ENCODE measurements around the gene NCKAP5. TPM values are rescaled to one million over a fixed set of nuclear protein-coding genes. Genes with fewer than 3 reads are reported as not detected.

NCKAP5 gene
- polyA plus RNA-seq, 3 donors: 0.16 to 0.34 (median 0.30) TPM

GRCh38 chr2:133012847-133013734 is 555.2 kb downstream of the NCKAP5 start:
- WGBS, 3 donors: 59 to 66% (median 61%) methylated on average over 6 of the region's 6 CpGs
- H3K27ac ChIP-seq (ENCODE audit: low read depth, low read length): no peak overlapping the region

- H3K27ac ChIP-seq (ENCODE audit: low read depth, low read length): no peak overlapping the region
- 89 to 91% (median 91%) methylated on average over 5 of the region's 5 CpGs for WGBS, 3 donors
Observed at GRCh38 chr2:133004623-133005022, 563.6 kb downstream of the NCKAP5 start.

GRCh38 chr2:132999421-132999820 is 568.8 kb downstream of the NCKAP5 start:
- no peak overlapping the region for H3K27ac ChIP-seq (ENCODE audit: low read depth, low read length)
- WGBS, 3 donors: 72 to 89% (median 77%) methylated on average over 2 of the region's 2 CpGs

GRCh38 chr2:132998221-132998620 is 570.0 kb downstream of the NCKAP5 start:
- H3K27ac ChIP-seq (ENCODE audit: low read depth, low read length): no peak overlapping the region

- WGBS, 3 donors: 46 to 79% (median 64%) methylated on average over 8 of the region's 8 CpGs
- H3K27ac ChIP-seq (ENCODE audit: low read depth, low read length): no peak overlapping the region
Observed at GRCh38 chr2:132991471-132992045, 576.7 kb downstream of the NCKAP5 start.

- H3K27ac ChIP-seq (ENCODE audit: low read depth, low read length): no peak overlapping the region
- WGBS, 3 donors: 35 to 77% (median 69%) methylated on average over 2 of the region's 2 CpGs
Observed at GRCh38 chr2:132984731-132985130, 583.5 kb downstream of the NCKAP5 start.

- 46 to 91% (median 58%) methylated on average over 2 of the region's 2 CpGs for WGBS, 3 donors
- H3K27ac ChIP-seq (ENCODE audit: low read depth, low read length): no peak overlapping the region
Observed at GRCh38 chr2:132980304-132980703, 588.0 kb downstream of the NCKAP5 start.

- 76 to 87% (median 77%) methylated on average over 5 of the region's 5 CpGs for WGBS, 3 donors
- H3K27ac ChIP-seq (ENCODE audit: low read depth, low read length): no peak overlapping the region
Observed at GRCh38 chr2:132979339-132980093, 588.7 kb downstream of the NCKAP5 start.

GRCh38 chr2:132978840-132979239 is 589.4 kb downstream of the NCKAP5 start:
- WGBS, 3 donors: 81 to 91% (median 85%) methylated on average over 6 of the region's 6 CpGs

GRCh38 chr2:132977812-132978529 is 590.3 kb downstream of the NCKAP5 start:
- H3K27ac ChIP-seq (ENCODE audit: low read depth, low read length): no peak overlapping the region
- 54 to 76% (median 54%) methylated on average over 4 of the region's 4 CpGs for WGBS, 3 donors

More at GRCh38 chr2:132978840-132979239, 589.4 kb downstream of the NCKAP5 start:
- no peak overlapping the region for H3K27ac ChIP-seq (ENCODE audit: low read depth, low read length)

GRCh38 chr2:132975193-132976105 is 592.8 kb downstream of the NCKAP5 start:
- no peak overlapping the region for H3K27ac ChIP-seq (ENCODE audit: low read depth, low read length)
- 77 to 82% (median 78%) methylated on average over 5 of the region's 5 CpGs for WGBS, 3 donors

- 79 to 82% (median 80%) methylated on average over 11 of the region's 11 CpGs for WGBS, 3 donors
- H3K27ac ChIP-seq (ENCODE audit: low read depth, low read length): no peak overlapping the region
Observed at GRCh38 chr2:132974467-132975095, 593.7 kb downstream of the NCKAP5 start.

- no peak overlapping the region for H3K27ac ChIP-seq (ENCODE audit: low read depth, low read length)
- WGBS, 3 donors: 54 to 79% (median 56%) methylated on average over 7 of the region's 7 CpGs
Observed at GRCh38 chr2:132971310-132972061, 596.8 kb downstream of the NCKAP5 start.

- 80 to 82% (median 82%) methylated on average over 4 of the region's 4 CpGs for WGBS, 3 donors
- H3K27ac ChIP-seq (ENCODE audit: low read depth, low read length): no peak overlapping the region
Observed at GRCh38 chr2:132969371-132969985, 598.8 kb downstream of the NCKAP5 start.

- no peak overlapping the region for H3K27ac ChIP-seq (ENCODE audit: low read depth, low read length)
Observed at GRCh38 chr2:132965460-132965859, 602.8 kb downstream of the NCKAP5 start.

- WGBS, 3 donors: 46 to 55% (median 53%) methylated on average over 2 of the region's 2 CpGs
- no peak overlapping the region for H3K27ac ChIP-seq (ENCODE audit: low read depth, low read length)
Observed at GRCh38 chr2:132963161-132963560, 605.1 kb downstream of the NCKAP5 start.

All from adipose tissue (tissue), 3 donors.